ENCODE measurements around the gene STK10. TPM values are rescaled to one million over a fixed set of nuclear protein-coding genes. Genes with fewer than 3 reads are reported as not detected.

Gene STK10
- total RNA-seq, 2 donors from 2014 or later, result 14.3 to 17.9 TPM

- no peaks in the 10 kb centered on the region for H3K36me3 ChIP-seq (ENCODE audit: control insufficient read depth, insufficient read depth, low read length)
- H3K4me1 Mint-ChIP-seq, result peaks cover 4% of the 10 kb centered on the region
- H3K36me3 Mint-ChIP-seq (ENCODE audit: low read depth), result peaks cover 10% of the 10 kb centered on the region
- no peaks in the 10 kb centered on the region for H3K27me3 ChIP-seq (ENCODE audit: control insufficient read depth, insufficient read depth, low read length, poor library complexity, severe bottlenecking)
- no peak overlapping the region for H3K27ac Mint-ChIP-seq
- H3K4me3 ChIP-seq (ENCODE audit: low read length), result no peak overlapping the region
- no peak for DNase-seq
- no peak for TF ChIP-seq CTCF (conservative IDR thresholded peaks at IDR 0.05)
- no peak overlapping the region for H3K9ac ChIP-seq (ENCODE audit: extremely low read depth, low read length, poor library complexity, severe bottlenecking)
- H3K9me3 Mint-ChIP-seq, result no peaks in the 10 kb centered on the region
- peak overlapping the region; percentile 60 for H3K27ac ChIP-seq (ENCODE audit: low read depth, low read length)
- WGBS, 2 experiments (ENCODE audit: insufficient coverage in 1 of 2, insufficient read length in 1 of 2), result 64 to 88% methylated on average over 12 to 15 of the region's 15 CpGs
- H3K4me1 ChIP-seq (ENCODE audit: control insufficient read depth, insufficient read depth, low read length), result no peaks in the 10 kb centered on the region
- H3K27me3 Mint-ChIP-seq (ENCODE audit: insufficient read depth), result no peaks in the 10 kb centered on the region
- no peaks in the 10 kb centered on the region for H3K9me3 ChIP-seq (ENCODE audit: control insufficient read depth, low read length)
- H3K4me3 Mint-ChIP-seq, result no peak overlapping the region
These were observed 124.4 kb downstream of the STK10 start for GRCh38 chr5:172063463-172064235.

GRCh38 chr5:172059661-172060100 lies 128.3 kb downstream of the STK10 start:
- H3K9me3 Mint-ChIP-seq, result no peaks in the 10 kb centered on the region
- no peak overlapping the region for H3K27ac ChIP-seq (ENCODE audit: low read depth, low read length)
- H3K27me3 ChIP-seq (ENCODE audit: control insufficient read depth, insufficient read depth, low read length, poor library complexity, severe bottlenecking), result no peaks in the 10 kb centered on the region
- H3K27ac Mint-ChIP-seq, result no peak overlapping the region
- peaks cover 9% of the 10 kb centered on the region for H3K36me3 Mint-ChIP-seq (ENCODE audit: low read depth)
- no peaks in the 10 kb centered on the region for H3K36me3 ChIP-seq (ENCODE audit: control insufficient read depth, insufficient read depth, low read length)
- no peaks in the 10 kb centered on the region for H3K4me1 ChIP-seq (ENCODE audit: control insufficient read depth, insufficient read depth, low read length)
- H3K9ac ChIP-seq (ENCODE audit: extremely low read depth, low read length, poor library complexity, severe bottlenecking), result no peak overlapping the region
- TF ChIP-seq CTCF (conservative IDR thresholded peaks at IDR 0.05), result peak; percentile 82
- no peaks in the 10 kb centered on the region for H3K9me3 ChIP-seq (ENCODE audit: control insufficient read depth, low read length)
- no peaks in the 10 kb centered on the region for H3K27me3 Mint-ChIP-seq (ENCODE audit: insufficient read depth)
- DNase-seq, result peak; percentile 68
- 68 to 100% methylated on average over 2 to 5 of the region's 5 CpGs for WGBS, 2 experiments (ENCODE audit: insufficient coverage in 1 of 2, insufficient read length in 1 of 2)
- no peak overlapping the region for H3K4me3 ChIP-seq (ENCODE audit: low read length)
- H3K4me1 Mint-ChIP-seq, result peaks cover 4% of the 10 kb centered on the region
- H3K4me3 Mint-ChIP-seq, result no peak overlapping the region

- Mint-ChIP-seq H3K4me3 (no peak overlapping the region), H3K9me3 (no peaks in the 10 kb centered on the region), H3K27ac (no peak overlapping the region), H3K27me3 (ENCODE audit: insufficient read depth) (no peaks in the 10 kb centered on the region), H3K4me1 (no peaks in the 10 kb centered on the region), H3K36me3 (ENCODE audit: low read depth) (peaks cover 9% of the 10 kb centered on the region)
- DNase-seq, result no peak
- Histone ChIP-seq H3K36me3 (ENCODE audit: control insufficient read depth, insufficient read depth, low read length) (no peaks in the 10 kb centered on the region), H3K9me3 (ENCODE audit: control insufficient read depth, low read length) (no peaks in the 10 kb centered on the region), H3K27me3 (ENCODE audit: control insufficient read depth, insufficient read depth, low read length, poor library complexity, severe bottlenecking) (no peaks in the 10 kb centered on the region), H3K4me3 (ENCODE audit: low read length) (no peak overlapping the region), H3K27ac (ENCODE audit: low read depth, low read length) (no peak overlapping the region), H3K9ac (ENCODE audit: extremely low read depth, low read length, poor library complexity, severe bottlenecking) (no peak overlapping the region), H3K4me1 (ENCODE audit: control insufficient read depth, insufficient read depth, low read length) (no peaks in the 10 kb centered on the region)
- no peak for TF ChIP-seq CTCF (conservative IDR thresholded peaks at IDR 0.05)
- WGBS, 2 experiments (ENCODE audit: insufficient coverage in 1 of 2, insufficient read length in 1 of 2), result 88 to 100% methylated on average over 2 to 6 of the region's 6 CpGs
These were observed 129.9 kb downstream of the STK10 start for GRCh38 chr5:172058088-172058487.
